T-cell (primary cell): ENCODE results near the gene TACO1. TPM values are rescaled to one million over a fixed set of nuclear protein-coding genes. Genes with fewer than 3 reads are reported as not detected.

Source experiments
- ATAC-seq, 4 experiments: fragments of 200-7000 bp in 3 of 4; fragments of 150-1000 bp in 1 of 4; cut with Tn5 transposase; replicated peaks in 1 of 4; 1 replicate in 3 of 4; 2 replicates in 1 of 4; pipeline ENCODE4 v1.10.0; 2021; ENCODE audit warnings: moderate library complexity in 3 of 4, mild to moderate bottlenecking in 2 of 4, moderate number of reproducible peaks in 1 of 4
- CTCF ChIA-PET, 2 donors: fragments of 300-600 bp; sonication (Branson Sonifier 250); formaldehyde crosslinking; loops; one replicate each; lab custom pipeline; 2022; ENCODE audit warnings: antibody characterized with exemption in 2 of 2; lab: Charles Lee
- POLR2A ChIA-PET, 2 donors: fragments of 300-600 bp; sonication (Branson Sonifier 250); formaldehyde crosslinking; loops; one replicate each; lab custom pipeline; 2022; ENCODE audit warnings: antibody characterized with exemption in 2 of 2; lab: Charles Lee
- DNase-seq, 35 experiments: peaks; one replicate each; pipeline versions ENCODE4 v3.0.0 to v3.0.0-alpha.2; 2013 to 2023
- H3K27ac ChIP-seq: one replicate; pipeline ENCODE4 v1.5.1; 2013; ENCODE audit warnings: low read length
- H3K27me3 ChIP-seq, 2 experiments: replicated peaks in 1 of 2; 1 replicate in 1 of 2; 2 replicates in 1 of 2; pipeline versions ENCODE4 v1.6.1 to v1.7.0; 2013; ENCODE audit warnings: low read length in 1 of 2, mixed read lengths in 1 of 2; ENCODE audit not compliant: control insufficient read depth in 2 of 2, insufficient read depth in 2 of 2; ENCODE audit errors: extremely low read depth in 1 of 2
- H3K36me3 ChIP-seq, 2 donors: 1 replicate in 1 of 2; 2 replicates in 1 of 2; pipeline versions ENCODE4 v1.6.1 to v1.7.0; 2013; ENCODE audit warnings: low read length in 1 of 2; ENCODE audit not compliant: control insufficient read depth in 2 of 2, insufficient read depth in 1 of 2; ENCODE audit errors: extremely low read depth in 1 of 2
- H3K4me1 ChIP-seq, 2 experiments: 1 replicate in 1 of 2; 2 replicates in 1 of 2; pipeline versions ENCODE4 v1.6.1 to v1.7.0; 2013; ENCODE audit warnings: low read length in 2 of 2, mixed read lengths in 1 of 2; ENCODE audit not compliant: insufficient read depth in 2 of 2, control insufficient read depth in 1 of 2; ENCODE audit errors: extremely low read depth in 1 of 2
- H3K4me3 ChIP-seq, 2 donors: 1 replicate in 1 of 2; 2 replicates in 1 of 2; pipeline versions ENCODE4 v1.5.1 to v1.7.0; 2013; ENCODE audit warnings: mild to moderate bottlenecking in 2 of 2, low read length in 1 of 2, moderate library complexity in 1 of 2; ENCODE audit not compliant: control insufficient read depth in 1 of 2; ENCODE audit errors: extremely low read depth in 1 of 2
- H3K9me3 ChIP-seq: 2 replicates; pipeline ENCODE4 v1.7.0; 2013
- H3K27ac Mint-ChIP-seq, 2 donors: one replicate each; pipeline ENCODE4 v1.8.0; 2020 to 2021; ENCODE audit warnings: mild to moderate bottlenecking in 2 of 2, mixed read lengths in 2 of 2
- H3K27me3 Mint-ChIP-seq, 2 donors: one replicate each; pipeline ENCODE4 v1.8.0; 2021 to 2022; ENCODE audit warnings: mixed read lengths in 2 of 2
- H3K36me3 Mint-ChIP-seq: one replicate; pipeline ENCODE4 v1.8.0; 2021; ENCODE audit warnings: mixed read lengths
- H3K4me1 Mint-ChIP-seq, 3 donors: one replicate each; pipeline ENCODE4 v1.8.0; 2020 to 2022; ENCODE audit warnings: mixed read lengths in 3 of 3, mild to moderate bottlenecking in 1 of 3
- H3K4me3 Mint-ChIP-seq, 3 donors: one replicate each; pipeline ENCODE4 v1.8.0; 2020 to 2022; ENCODE audit warnings: mild to moderate bottlenecking in 3 of 3, mixed read lengths in 3 of 3, moderate library complexity in 3 of 3
- H3K9me3 Mint-ChIP-seq, 3 donors: one replicate each; pipeline ENCODE4 v1.8.0; 2020 to 2022; ENCODE audit warnings: mixed read lengths in 3 of 3
- WGBS: methylation state at CpG from one replicate; pipeline ENCODE4 v1.1.5; 2013; ENCODE audit warnings: missing lambda C conversion rate; ENCODE audit not compliant: insufficient coverage; 5-methylcytosine and 5-hydroxymethylcytosine counted together
- total RNA-seq, 35 experiments: library from RNA in 6 of 35; stranded (reverse) in 6 of 35; fragments of 120-200 nt in 1 of 35; gene quantifications; one replicate each; pipeline versions ENCODE4 v1.2.1 to v1.2.4 and lab custom pipeline; 2013 to 2026

The TACO1 gene
- total RNA-seq, 5 donors from 2014 or later (not counting 1 experiment from before 2014, with no cell fraction given) = 10.9 to 20.5 (median 18.8) TPM

- POLR2A ChIA-PET = no interaction called here
Measured at GRCh38 chr17:63563339-63563738, 37.4 kb upstream of the TACO1 start.

GRCh38 chr17:63564562-63564961 is 36.1 kb upstream of the TACO1 start:
- Histone ChIP-seq H3K36me3 (peaks cover 4% of the 10 kb centered on the region in 2 donors), H3K27me3 (no peaks in the 10 kb centered on the region), H3K4me3 (no peak overlapping the region), H3K4me1 (peaks cover 5 to 12% of the 10 kb centered on the region in 2 experiments), H3K9me3 (no peaks in the 10 kb centered on the region), H3K27ac (no peak overlapping the region)
- no peak for DNase-seq
- Mint-ChIP-seq H3K27me3 (no peaks in the 10 kb centered on the region), H3K36me3 (no peaks in the 10 kb centered on the region), H3K4me3 (no peak overlapping the region), H3K27ac (no peak overlapping the region), H3K4me1 (peaks cover 67 to 81% (median 72%) of the 10 kb centered on the region in 3 donors), H3K9me3 (no peaks in the 10 kb centered on the region)
- ChIA-PET POLR2A (no interaction called here), CTCF (no interaction called here)
- no peak for ATAC-seq
- no CpG with 5 or more reads among the region's 5 CpGs for WGBS

More at GRCh38 chr17:63563339-63563738, 37.4 kb upstream of the TACO1 start:
- ATAC-seq (no peak), DNase-seq (no peak)
- Histone ChIP-seq H3K4me1 (peaks cover 5 to 14% of the 10 kb centered on the region in 2 experiments), H3K27ac (no peak overlapping the region), H3K27me3 (no peaks in the 10 kb centered on the region), H3K9me3 (no peaks in the 10 kb centered on the region), H3K36me3 (peaks cover 4% of the 10 kb centered on the region in 2 donors), H3K4me3 (no peak overlapping the region)
- WGBS = no CpG with 5 or more reads among the region's 2 CpGs
- Mint-ChIP-seq H3K4me3 (no peak overlapping the region), H3K36me3 (no peaks in the 10 kb centered on the region), H3K9me3 (no peaks in the 10 kb centered on the region), H3K4me1 (peaks cover 64 to 75% (median 71%) of the 10 kb centered on the region in 3 donors), H3K27me3 (no peaks in the 10 kb centered on the region), H3K27ac (no peak overlapping the region)
- CTCF ChIA-PET = no interaction called here

DNA sequence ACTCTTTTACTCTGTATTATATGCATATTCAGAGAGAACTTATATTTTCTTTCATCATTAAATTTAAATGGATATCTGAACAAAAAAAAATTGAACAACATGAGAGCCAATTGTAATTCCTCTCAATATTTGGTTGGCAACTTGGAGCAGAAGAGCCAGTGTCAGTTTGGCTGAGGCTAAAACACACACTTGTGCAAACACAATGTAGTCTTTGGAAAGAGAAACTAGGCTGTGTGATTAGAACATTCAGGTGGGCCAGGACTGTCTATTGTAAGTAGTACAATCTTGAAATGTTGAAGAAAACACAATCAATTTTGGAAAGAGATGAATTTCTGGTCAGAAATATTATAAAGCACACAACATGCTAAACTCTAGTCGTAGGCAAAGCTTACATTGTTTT is 33.5 kb upstream of the TACO1 start:
- Mint-ChIP-seq H3K9me3 (no peaks in the 10 kb centered on the region), H3K27me3 (no peaks in the 10 kb centered on the region), H3K36me3 (peaks cover 5% of the 10 kb centered on the region), H3K4me1 (peaks cover 68 to 77% (median 68%) of the 10 kb centered on the region in 3 donors), H3K4me3 (no peak overlapping the region), H3K27ac (no peak overlapping the region)
- DNase-seq (no peak), ATAC-seq (no peak)
- Histone ChIP-seq H3K36me3 (peaks cover 4 to 5% of the 10 kb centered on the region in 2 donors), H3K4me3 (no peak overlapping the region), H3K4me1 (peaks cover 4 to 11% of the 10 kb centered on the region in 2 experiments), H3K27ac (no peak overlapping the region), H3K9me3 (no peaks in the 10 kb centered on the region), H3K27me3 (no peaks in the 10 kb centered on the region)
- CTCF ChIA-PET = no interaction called here
- WGBS = 80% methylated on average over 1 of the region's 1 CpG
- POLR2A ChIA-PET = interaction anchor here in 1 of 2 donors (0.6 kb wide), 1 partner anchor 42 kb away, joined by 7 read pairs; no protein-coding TSS in a partner anchor

DNA sequence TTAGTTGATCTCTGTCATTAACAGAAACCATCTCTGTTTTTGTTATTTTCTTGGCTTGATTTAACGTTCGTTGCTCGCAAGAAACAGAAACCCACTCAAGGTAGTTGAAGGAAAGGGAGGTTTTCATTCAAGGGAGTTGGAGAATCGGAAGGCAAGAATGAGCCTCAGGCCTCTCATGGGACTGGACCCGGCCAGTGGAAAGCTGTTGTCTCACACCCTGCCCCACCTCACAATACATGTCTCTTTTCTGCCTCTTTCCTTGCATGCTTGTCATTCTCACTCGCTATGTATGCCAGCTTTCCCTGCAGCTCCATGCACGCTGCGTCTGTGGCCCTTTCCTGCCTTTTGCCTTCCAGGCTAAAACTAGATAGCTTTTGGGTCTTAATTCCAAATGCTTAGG is 32.1 kb upstream of the TACO1 start:
- H3K4me3 Mint-ChIP-seq = no peak overlapping the region
- POLR2A ChIA-PET = interaction anchor here (0.6 to 0.7 kb wide), 2 partner anchors 12 to 28 kb away, joined by 3 to 6 read pairs; no protein-coding TSS in a partner anchor
- Histone ChIP-seq H3K4me3 (no peak overlapping the region), H3K36me3 (peaks cover 4 to 7% of the 10 kb centered on the region in 2 donors), H3K9me3 (no peaks in the 10 kb centered on the region), H3K4me1 (peaks cover 0 to 7% of the 10 kb centered on the region in 2 experiments), H3K27ac (no peak overlapping the region), H3K27me3 (no peaks in the 10 kb centered on the region)
- peaks cover 63 to 70% (median 64%) of the 10 kb centered on the region in 3 donors for H3K4me1 Mint-ChIP-seq
- H3K36me3 Mint-ChIP-seq = peaks cover 7% of the 10 kb centered on the region
- CTCF ChIA-PET = interaction anchor here in 1 of 2 donors (0.5 to 1.2 kb wide), 4 partner anchors 8 to 93 kb away, joined by 3 to 8 read pairs (median 3); no protein-coding TSS in a partner anchor
- no peak for DNase-seq
- WGBS = 100% methylated on average over 5 of the region's 8 CpGs
- no peak for ATAC-seq
- no peak overlapping the region for H3K27ac Mint-ChIP-seq
- no peaks in the 10 kb centered on the region for H3K9me3 Mint-ChIP-seq
- H3K27me3 Mint-ChIP-seq = no peaks in the 10 kb centered on the region

DNA sequence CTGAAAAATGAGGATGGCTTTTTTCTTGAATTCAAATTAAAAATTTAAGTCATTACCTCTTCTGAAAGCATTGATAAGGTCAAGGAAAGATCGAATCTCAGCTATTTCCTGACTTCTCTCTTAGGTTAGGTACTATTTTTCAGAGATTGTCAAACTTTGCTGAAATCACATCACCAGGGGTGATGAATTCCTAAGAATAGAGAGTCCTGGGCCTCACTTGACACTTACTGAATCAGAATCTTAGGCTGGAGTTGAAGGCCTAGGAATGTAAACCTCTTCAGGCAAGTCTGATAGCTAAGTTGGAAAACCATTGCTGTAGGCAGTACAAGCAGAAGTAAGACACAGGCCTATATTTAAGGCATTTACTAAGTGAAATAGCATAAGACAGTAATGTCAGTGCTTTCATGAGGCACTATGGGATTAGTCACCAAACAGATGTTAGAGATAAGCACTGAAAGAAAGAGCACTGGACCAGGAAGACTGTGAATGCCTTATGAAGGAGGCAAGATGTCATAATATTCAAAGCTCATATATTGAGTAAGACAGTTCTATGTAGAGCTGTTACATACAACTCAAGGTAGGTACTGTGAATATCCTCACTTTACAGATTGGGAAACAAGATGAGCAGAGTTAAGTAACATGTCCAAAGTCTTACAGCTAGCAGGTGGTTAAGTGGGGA is 28.9 kb upstream of the TACO1 start:
- POLR2A ChIA-PET = no interaction called here
- CTCF ChIA-PET = interaction anchor here in 1 of 2 donors (0.7 to 0.8 kb wide), 2 partner anchors 41 to 365 kb away, joined by 3 read pairs; no protein-coding TSS in a partner anchor
- ATAC-seq = peak in 1 of 4 experiments; percentile 27
- no peak for DNase-seq
- H3K4me1 Mint-ChIP-seq = peaks cover 51 to 60% (median 58%) of the 10 kb centered on the region in 3 donors
- Histone ChIP-seq H3K27ac (no peak overlapping the region), H3K36me3 (peaks cover 2 to 10% of the 10 kb centered on the region in 2 donors), H3K27me3 (no peaks in the 10 kb centered on the region), H3K9me3 (no peaks in the 10 kb centered on the region), H3K4me3 (no peak overlapping the region), H3K4me1 (peaks cover 0 to 3% of the 10 kb centered on the region in 2 experiments)
- H3K36me3 Mint-ChIP-seq = peaks cover 12% of the 10 kb centered on the region
- peak overlapping the region; percentile 30 to 43 for H3K27ac Mint-ChIP-seq
- no peaks in the 10 kb centered on the region for H3K27me3 Mint-ChIP-seq
- no peaks in the 10 kb centered on the region for H3K9me3 Mint-ChIP-seq
- H3K4me3 Mint-ChIP-seq = no peak overlapping the region
- no CpG with 5 or more reads among the region's 1 CpG for WGBS

DNA sequence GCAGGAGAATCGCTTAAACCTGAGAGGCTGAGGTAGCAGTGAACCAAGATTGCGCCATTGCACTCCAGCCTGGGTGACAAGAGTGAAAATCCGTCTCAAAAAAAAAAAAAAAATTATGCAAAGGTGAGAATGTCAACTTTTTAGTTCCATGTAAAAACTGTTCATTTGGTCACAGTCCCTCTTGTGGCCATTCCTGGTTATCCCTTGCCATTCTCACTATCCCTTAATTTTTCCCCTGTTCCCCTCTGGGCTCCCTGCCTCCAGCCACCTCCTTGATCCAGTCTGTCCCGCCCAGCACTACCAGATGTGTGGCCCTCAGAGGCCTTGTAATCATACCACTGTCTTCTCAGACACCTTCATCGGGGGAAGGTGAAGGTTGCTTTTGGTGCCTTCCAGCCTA is 27.1 kb upstream of the TACO1 start:
- no peaks in the 10 kb centered on the region for H3K27me3 Mint-ChIP-seq
- peaks cover 18% of the 10 kb centered on the region for H3K36me3 Mint-ChIP-seq
- ChIA-PET POLR2A (interaction anchor here in 1 of 2 donors (0.7 kb wide), 1 partner anchor 29 kb away, joined by 5 read pairs; no protein-coding TSS in a partner anchor), CTCF (no interaction called here)
- no peaks in the 10 kb centered on the region for H3K9me3 ChIP-seq
- peaks cover 47 to 54% (median 51%) of the 10 kb centered on the region in 3 donors for H3K4me1 Mint-ChIP-seq
- H3K9me3 Mint-ChIP-seq = no peaks in the 10 kb centered on the region
- no peak overlapping the region for H3K27ac ChIP-seq
- peaks cover 2 to 14% of the 10 kb centered on the region in 2 donors for H3K36me3 ChIP-seq
- ATAC-seq (no peak), DNase-seq (no peak)
- H3K4me3 Mint-ChIP-seq = no peak overlapping the region
- peak overlapping the region in 1 of 2 donors; percentile 68 for H3K27ac Mint-ChIP-seq
- H3K27me3 ChIP-seq = no peaks in the 10 kb centered on the region
- WGBS = 90% methylated on average over 2 of the region's 5 CpGs
- H3K4me1 ChIP-seq = peaks cover 0 to 3% of the 10 kb centered on the region in 2 experiments
- no peak overlapping the region for H3K4me3 ChIP-seq
